Measurements from ENCODE around the gene CACHD1.
"Not testable (repeated sequence)": the region's sequence is repeated elsewhere in the genome, so short reads cannot be mapped to it uniquely, and the experiment has no call there.

The CACHD1 gene

DNA sequence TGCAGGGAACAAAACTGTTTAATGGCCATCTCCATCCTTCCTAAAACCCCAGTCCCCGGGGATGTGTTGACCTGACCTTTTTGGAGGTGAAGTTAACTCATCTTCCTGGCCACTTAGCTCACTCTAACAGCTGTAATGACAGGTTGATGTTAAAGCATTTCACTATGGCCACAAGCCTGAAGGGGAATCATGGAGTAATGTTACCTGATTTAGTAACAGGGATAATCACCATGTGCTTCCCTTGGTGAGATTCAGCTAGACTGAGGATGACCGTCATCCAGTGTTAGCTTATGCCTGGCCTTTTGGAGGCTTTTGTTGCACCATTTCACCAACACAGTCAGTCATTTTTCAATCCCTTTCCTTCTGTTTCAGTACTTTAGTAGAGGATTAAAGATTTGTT, 210.7 kb downstream of the CACHD1 start:
- H3K4me1 Mint-ChIP-seq, result no peaks in the 10 kb centered on the region
- ATAC-seq, result no peak
- no peaks in the 10 kb centered on the region for H3K36me3 Mint-ChIP-seq
- H3K27me3 Mint-ChIP-seq, result no peaks in the 10 kb centered on the region
- no peak overlapping the region for H3K4me3 Mint-ChIP-seq
- no peak overlapping the region for H3K27ac Mint-ChIP-seq
- H3K9me3 Mint-ChIP-seq, result no peaks in the 10 kb centered on the region

DNA sequence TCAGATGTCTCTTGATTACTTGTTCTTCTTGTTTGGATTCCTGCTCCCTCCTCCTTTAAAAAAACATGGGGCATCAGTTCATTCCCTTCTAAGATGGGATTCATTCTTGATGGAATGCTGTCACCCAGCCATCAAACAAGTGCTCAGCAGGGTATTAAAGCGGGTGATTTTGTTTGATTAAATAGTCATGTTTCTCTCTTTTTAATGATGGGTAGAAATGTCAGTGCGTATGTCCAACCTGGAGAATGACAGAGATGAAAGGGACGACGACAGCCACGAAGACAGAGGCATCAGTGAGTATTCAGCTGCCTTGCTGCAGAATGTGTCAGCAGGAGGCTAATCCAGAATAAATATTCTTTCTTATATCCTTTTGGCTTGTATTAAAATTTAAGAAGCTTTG, 211.1 kb downstream of the CACHD1 start:
- Mint-ChIP-seq H3K4me1 (no peaks in the 10 kb centered on the region), H3K27me3 (no peaks in the 10 kb centered on the region), H3K4me3 (no peak overlapping the region), H3K36me3 (no peaks in the 10 kb centered on the region), H3K9me3 (no peaks in the 10 kb centered on the region), H3K27ac (no peak overlapping the region)
- no peak for ATAC-seq

- Mint-ChIP-seq H3K27ac (no peak overlapping the region), H3K36me3 (no peaks in the 10 kb centered on the region), H3K27me3 (no peaks in the 10 kb centered on the region), H3K4me3 (no peak overlapping the region), H3K4me1 (no peaks in the 10 kb centered on the region), H3K9me3 (no peaks in the 10 kb centered on the region)
- ATAC-seq, result no peak
These were observed 213.5 kb downstream of the CACHD1 start for GRCh38 chr1:64683419-64683818.

GRCh38 chr1:64685217-64685616, 215.3 kb downstream of the CACHD1 start:
- Mint-ChIP-seq H3K27me3 (no peaks in the 10 kb centered on the region), H3K4me1 (no peaks in the 10 kb centered on the region), H3K36me3 (no peaks in the 10 kb centered on the region), H3K9me3 (no peaks in the 10 kb centered on the region), H3K4me3 (no peak overlapping the region), H3K27ac (no peak overlapping the region)
- no peak for ATAC-seq

GRCh38 chr1:64685765-64686341, 215.9 kb downstream of the CACHD1 start:
- Mint-ChIP-seq H3K4me1 (no peaks in the 10 kb centered on the region), H3K4me3 (no peak overlapping the region), H3K27me3 (no peaks in the 10 kb centered on the region), H3K36me3 (no peaks in the 10 kb centered on the region), H3K9me3 (no peaks in the 10 kb centered on the region), H3K27ac (no peak overlapping the region)
- ATAC-seq, result no peak

GRCh38 chr1:64686828-64687724, 217.1 kb downstream of the CACHD1 start:
- no peaks in the 10 kb centered on the region for H3K4me1 Mint-ChIP-seq
- no peak for ATAC-seq
- no peaks in the 10 kb centered on the region for H3K36me3 Mint-ChIP-seq
- no peak overlapping the region for H3K4me3 Mint-ChIP-seq
- no peak overlapping the region for H3K27ac Mint-ChIP-seq
- H3K9me3 Mint-ChIP-seq, result no peaks in the 10 kb centered on the region
- H3K27me3 Mint-ChIP-seq, result no peaks in the 10 kb centered on the region

GRCh38 chr1:64687725-64688327, 217.9 kb downstream of the CACHD1 start:
- no peak for ATAC-seq
- Mint-ChIP-seq H3K4me1 (no peaks in the 10 kb centered on the region), H3K36me3 (no peaks in the 10 kb centered on the region), H3K27ac (no peak overlapping the region), H3K4me3 (no peak overlapping the region), H3K27me3 (no peaks in the 10 kb centered on the region), H3K9me3 (no peaks in the 10 kb centered on the region)

GRCh38 chr1:64691626-64692025, 221.7 kb downstream of the CACHD1 start:
- no peak for ATAC-seq
- Mint-ChIP-seq H3K9me3 (no peaks in the 10 kb centered on the region), H3K36me3 (no peaks in the 10 kb centered on the region), H3K27me3 (no peaks in the 10 kb centered on the region), H3K27ac (no peak overlapping the region), H3K4me1 (no peaks in the 10 kb centered on the region), H3K4me3 (no peak overlapping the region)

- no peaks in the 10 kb centered on the region for H3K9me3 Mint-ChIP-seq
- H3K4me1 Mint-ChIP-seq, result no peaks in the 10 kb centered on the region
- ATAC-seq, result no peak
- no peaks in the 10 kb centered on the region for H3K36me3 Mint-ChIP-seq
- no peak overlapping the region for H3K4me3 Mint-ChIP-seq
- no peaks in the 10 kb centered on the region for H3K27me3 Mint-ChIP-seq
- no peak overlapping the region for H3K27ac Mint-ChIP-seq
These were observed 223.0 kb downstream of the CACHD1 start for GRCh38 chr1:64692911-64693310.

DNA sequence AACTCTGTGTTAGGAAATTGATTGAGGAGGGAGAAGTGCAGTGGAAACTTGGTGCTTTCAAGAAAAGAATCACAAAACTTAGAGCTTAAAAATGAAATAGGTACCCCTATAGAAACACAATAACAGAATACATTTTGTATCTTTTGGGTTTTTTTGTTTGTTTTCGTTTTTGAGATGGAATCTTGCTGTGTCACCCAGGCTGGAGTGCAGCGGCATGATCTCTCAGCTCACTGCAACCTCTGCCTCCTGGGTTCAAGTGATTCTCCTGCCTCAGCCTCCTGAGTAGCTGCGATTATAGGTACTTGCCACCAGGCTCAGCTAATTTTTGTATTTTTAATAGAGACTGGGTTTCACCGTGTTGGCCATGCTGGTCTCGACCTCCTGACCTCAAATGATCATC, 223.5 kb downstream of the CACHD1 start:
- Mint-ChIP-seq H3K9me3 (no peaks in the 10 kb centered on the region), H3K4me3 (no peak overlapping the region), H3K27me3 (no peaks in the 10 kb centered on the region), H3K27ac (no peak overlapping the region), H3K36me3 (no peaks in the 10 kb centered on the region), H3K4me1 (no peaks in the 10 kb centered on the region)
- no peak for ATAC-seq

DNA sequence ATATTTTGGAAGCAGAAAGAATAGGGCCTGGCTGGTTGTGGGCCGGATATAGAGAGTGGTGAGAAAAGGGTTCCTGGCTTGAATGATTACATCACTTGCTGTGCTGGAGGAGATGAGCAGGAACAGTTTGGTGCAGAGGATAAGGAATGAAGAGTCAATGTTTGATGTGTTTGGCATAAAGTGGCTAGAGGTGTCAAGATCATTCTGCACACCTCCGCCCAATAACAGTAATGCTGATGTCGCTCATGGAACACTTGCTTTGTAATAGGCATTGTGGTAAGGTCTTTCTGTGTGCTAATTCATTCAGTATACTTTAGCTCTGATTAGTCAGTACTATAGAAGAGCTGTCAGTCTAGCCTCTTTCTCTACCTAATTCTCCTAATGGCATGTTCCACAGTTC, 226.9 kb downstream of the CACHD1 start:
- Mint-ChIP-seq H3K36me3 (no peaks in the 10 kb centered on the region), H3K4me1 (no peaks in the 10 kb centered on the region), H3K27me3 (peaks cover 17% of the 10 kb centered on the region), H3K27ac (no peak overlapping the region), H3K9me3 (no peaks in the 10 kb centered on the region), H3K4me3 (no peak overlapping the region)
- ATAC-seq, result no peak

- no peak overlapping the region for H3K4me3 Mint-ChIP-seq
- H3K36me3 Mint-ChIP-seq, result no peaks in the 10 kb centered on the region
- peaks cover 3% of the 10 kb centered on the region for H3K9me3 Mint-ChIP-seq
- no peaks in the 10 kb centered on the region for H3K4me1 Mint-ChIP-seq
- ATAC-seq, result no peak
- H3K27ac Mint-ChIP-seq, result no peak overlapping the region
- peaks cover 17% of the 10 kb centered on the region for H3K27me3 Mint-ChIP-seq
These were observed 229.4 kb downstream of the CACHD1 start for GRCh38 chr1:64699327-64699726.

- ATAC-seq, result no peak
- no peak overlapping the region for H3K4me3 Mint-ChIP-seq
- H3K27ac Mint-ChIP-seq, result no peak overlapping the region
- peaks cover 3% of the 10 kb centered on the region for H3K9me3 Mint-ChIP-seq
- peaks cover 17% of the 10 kb centered on the region for H3K27me3 Mint-ChIP-seq
- H3K4me1 Mint-ChIP-seq, result no peaks in the 10 kb centered on the region
- no peaks in the 10 kb centered on the region for H3K36me3 Mint-ChIP-seq
These were observed 231.1 kb downstream of the CACHD1 start for GRCh38 chr1:64701071-64701470.

GRCh38 chr1:64701886-64702285, 232.0 kb downstream of the CACHD1 start:
- H3K4me1 Mint-ChIP-seq, result no peaks in the 10 kb centered on the region
- H3K9me3 Mint-ChIP-seq, result peaks cover 3% of the 10 kb centered on the region

DNA sequence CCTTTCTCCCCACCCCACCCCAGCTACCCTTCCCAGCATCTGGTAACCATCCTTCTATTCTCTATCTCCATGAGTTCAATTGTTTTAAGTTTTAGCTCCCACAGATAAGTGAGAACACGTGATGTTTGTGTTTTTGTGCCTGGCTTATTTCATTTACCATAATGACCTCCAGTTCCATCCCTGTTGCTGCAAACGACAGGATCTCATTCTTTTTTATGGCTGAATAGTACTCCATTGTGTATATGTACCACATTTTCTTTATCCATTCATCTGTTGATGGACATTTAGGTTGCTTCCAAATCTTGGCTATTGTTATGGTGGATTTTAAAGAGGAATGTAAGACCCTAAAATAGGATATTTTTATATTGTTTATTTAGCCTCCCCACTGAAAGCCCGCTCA, 232.7 kb downstream of the CACHD1 start:
- H3K27me3 Mint-ChIP-seq, result peaks cover 17% of the 10 kb centered on the region
- H3K9me3 Mint-ChIP-seq, H3K4me1 Mint-ChIP-seq, H3K36me3 Mint-ChIP-seq, H3K4me3 Mint-ChIP-seq, ATAC-seq, H3K27ac Mint-ChIP-seq: not testable (repeated sequence)

More at GRCh38 chr1:64701886-64702285, 232.0 kb downstream of the CACHD1 start:
- Mint-ChIP-seq H3K4me3 (no peak overlapping the region), H3K27ac (no peak overlapping the region), H3K36me3 (no peaks in the 10 kb centered on the region), H3K27me3 (peaks cover 17% of the 10 kb centered on the region)
- no peak for ATAC-seq

- Mint-ChIP-seq H3K4me3 (no peak overlapping the region), H3K27me3 (peaks cover 17% of the 10 kb centered on the region), H3K27ac (no peak overlapping the region), H3K4me1 (no peaks in the 10 kb centered on the region), H3K36me3 (no peaks in the 10 kb centered on the region), H3K9me3 (peaks cover 3% of the 10 kb centered on the region)
- ATAC-seq, result no peak
These were observed 233.7 kb downstream of the CACHD1 start for GRCh38 chr1:64703600-64703999.

Data from stimulated activated memory B cell treated with anti-CD40 and anti-IgM and Interleukin-4, amounts not matched to agents 10 μg/mL and 1 μg/mL and 100 μg/mL, for 72 hours (primary cell).